ENCODE measurements around the gene DLG2.
"Not testable (repeated sequence)": the region's sequence is repeated elsewhere in the genome, so short reads cannot be mapped to it uniquely, and the experiment has no call there.

The DLG2 gene

GRCh38 chr11:85431319-85431718 lies 195.8 kb downstream of the DLG2 start:
- DNase-seq = no peak

- DNase-seq = no peak
Observed at GRCh38 chr11:85423794-85424193, 203.3 kb downstream of the DLG2 start.

GRCh38 chr11:85423316-85423715 lies 203.8 kb downstream of the DLG2 start:
- no peak for DNase-seq

DNA sequence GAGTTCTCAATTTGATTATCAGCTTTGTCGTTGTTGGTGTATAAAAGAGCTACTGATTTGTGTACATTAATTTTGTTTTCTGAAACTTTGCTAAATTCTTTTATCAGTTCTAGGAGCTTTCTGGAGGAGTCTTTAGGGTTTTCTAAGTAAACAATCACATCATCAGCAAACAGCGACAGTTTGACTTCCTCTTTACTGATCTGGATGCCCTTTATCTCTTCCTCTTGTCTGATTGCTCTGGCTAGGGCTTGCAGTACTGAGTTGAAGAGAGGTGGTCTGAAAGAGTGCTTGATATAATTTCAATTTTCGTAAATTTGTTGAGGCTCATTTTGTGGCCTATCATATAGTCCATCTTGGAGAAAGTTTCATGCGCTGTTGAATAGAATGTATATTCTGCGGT lies 213.0 kb downstream of the DLG2 start:
- DNase-seq = no peak

DNA sequence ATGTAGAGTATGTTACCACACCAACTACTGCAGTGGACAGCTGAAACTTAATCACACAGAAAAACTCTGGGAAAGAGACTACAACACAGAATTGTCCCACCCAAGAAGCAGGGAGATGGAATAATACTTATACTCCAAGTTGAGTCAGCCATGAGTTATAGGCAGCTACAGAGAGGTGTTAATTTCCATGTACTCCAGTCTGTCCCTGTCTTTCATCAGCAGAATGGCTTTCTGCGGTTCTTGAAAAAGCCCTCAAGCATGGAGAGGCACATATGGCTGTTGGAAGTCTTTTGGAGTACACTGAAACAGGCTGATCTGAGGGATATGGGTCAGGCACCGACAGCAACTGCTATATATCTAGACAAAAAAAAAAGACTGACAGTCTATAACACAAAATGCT lies 219.5 kb downstream of the DLG2 start:
- DNase-seq = no peak

- no peak for DNase-seq
Observed at GRCh38 chr11:85406841-85407240, 220.3 kb downstream of the DLG2 start.

- DNase-seq = no peak
Observed at GRCh38 chr11:85406316-85406715, 220.8 kb downstream of the DLG2 start.

GRCh38 chr11:85395515-85396055 lies 231.6 kb downstream of the DLG2 start:
- not testable (repeated sequence) for DNase-seq

GRCh38 chr11:85394283-85394682 lies 232.9 kb downstream of the DLG2 start:
- no peak for DNase-seq

GRCh38 chr11:85391141-85391540 lies 236.0 kb downstream of the DLG2 start:
- DNase-seq = no peak

GRCh38 chr11:85385547-85385946 lies 241.6 kb downstream of the DLG2 start:
- DNase-seq = no peak

DNA sequence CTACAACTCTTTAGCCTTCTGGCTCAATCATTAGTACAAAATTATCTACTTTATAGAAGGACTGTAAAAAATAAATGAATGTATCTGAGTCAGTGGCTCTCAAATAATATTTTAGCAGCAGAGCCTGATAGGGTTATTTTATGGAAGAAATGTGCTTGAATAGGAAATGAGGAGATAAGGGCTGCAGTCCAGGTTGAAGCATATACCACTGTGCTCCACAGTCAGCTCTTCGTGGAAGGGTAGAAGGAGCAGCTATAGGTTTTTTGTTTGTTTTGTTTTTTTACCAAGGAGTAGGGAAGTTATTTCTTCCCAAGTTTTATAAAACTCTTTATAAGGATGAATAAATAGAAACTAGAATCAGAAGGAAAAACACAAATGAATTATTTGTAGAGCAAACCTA lies 242.0 kb downstream of the DLG2 start:
- DNase-seq = no peak

- DNase-seq = no peak
Observed at GRCh38 chr11:85379066-85379465, 248.1 kb downstream of the DLG2 start.

DNA sequence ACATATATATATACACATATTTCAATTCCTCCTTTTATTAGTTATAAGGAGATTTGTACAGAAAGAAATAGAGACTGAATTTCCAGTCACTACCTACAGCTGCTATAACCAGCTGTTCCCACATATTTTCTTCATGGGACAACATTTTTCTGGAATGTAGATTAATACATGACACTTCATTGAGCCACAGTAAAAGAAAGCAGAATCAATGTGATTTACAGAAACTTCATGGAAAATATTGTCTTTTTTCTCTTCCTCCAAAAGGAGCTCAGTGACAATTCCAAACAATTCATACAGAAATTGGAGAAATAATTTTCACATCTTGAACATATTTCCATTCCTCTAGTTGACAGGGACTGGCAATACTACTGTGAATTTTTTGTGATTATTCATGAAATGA lies 249.2 kb downstream of the DLG2 start:
- no peak for DNase-seq

DNA sequence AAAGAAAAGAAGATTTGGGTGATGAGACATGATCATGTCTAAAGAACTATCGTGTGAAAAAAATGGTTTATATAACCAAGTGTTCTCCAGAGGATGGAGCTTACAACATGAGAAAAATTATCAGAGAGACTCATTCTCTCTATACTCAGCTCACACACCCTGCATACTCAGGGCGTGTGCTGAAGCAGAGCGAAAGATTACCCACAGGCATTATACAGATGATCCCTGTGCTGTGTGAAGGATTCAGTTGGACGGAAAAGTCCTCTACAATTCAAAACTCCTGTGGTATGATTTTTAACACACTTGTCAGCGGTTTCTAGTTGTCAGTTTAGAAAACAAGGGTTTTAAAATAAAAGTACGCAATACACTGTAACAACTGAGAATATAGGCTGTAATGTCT lies 267.3 kb downstream of the DLG2 start:
- DNase-seq = no peak

GRCh38 chr11:85355921-85356320 lies 271.2 kb downstream of the DLG2 start:
- no peak for DNase-seq

DNA sequence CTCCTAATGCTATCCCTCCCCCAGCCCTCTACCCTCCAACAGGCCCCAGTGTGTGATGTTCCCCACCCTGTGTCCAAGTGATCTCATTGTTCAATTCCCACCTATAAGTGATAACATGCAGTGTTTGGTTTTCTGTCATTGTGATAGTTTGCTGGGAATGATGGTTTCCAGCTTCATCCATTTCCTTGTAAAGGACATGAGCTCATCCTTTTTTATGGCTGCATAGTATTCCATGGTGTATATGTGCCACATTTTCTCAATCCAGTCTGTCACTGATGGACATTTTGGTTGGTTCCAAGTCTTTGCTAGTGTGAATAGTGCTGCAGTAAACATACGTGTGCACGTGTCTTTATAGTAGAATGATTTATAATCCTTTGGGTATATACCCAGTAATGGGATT lies 277.6 kb downstream of the DLG2 start:
- not testable (repeated sequence) for DNase-seq

DNA sequence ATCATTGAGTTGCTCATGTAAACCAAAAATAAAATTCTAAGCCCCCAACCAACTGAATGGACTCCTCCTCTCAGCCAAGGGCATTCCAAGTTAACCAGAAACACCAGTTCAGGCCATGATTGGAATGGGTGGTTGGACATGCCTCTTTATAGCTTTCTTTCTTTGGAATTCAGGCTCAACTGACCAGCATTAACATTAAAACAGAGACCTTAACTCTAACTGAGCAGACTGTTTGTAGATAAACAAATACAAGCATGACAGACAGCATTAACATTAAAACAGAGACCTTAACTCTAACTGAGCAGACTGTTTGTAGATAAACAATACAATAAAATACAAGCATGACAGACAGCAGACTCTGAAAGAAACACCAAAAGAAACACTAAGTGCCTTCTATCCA lies 278.2 kb downstream of the DLG2 start:
- no peak for DNase-seq

- no peak for DNase-seq
Observed at GRCh38 chr11:85347291-85347690, 279.9 kb downstream of the DLG2 start.

GRCh38 chr11:85346484-85346883 lies 280.7 kb downstream of the DLG2 start:
- no peak for DNase-seq

GRCh38 chr11:85340846-85341245 lies 286.3 kb downstream of the DLG2 start:
- not testable (repeated sequence) for DNase-seq

GRCh38 chr11:85318573-85318972 lies 308.6 kb downstream of the DLG2 start:
- DNase-seq = no peak

DNA sequence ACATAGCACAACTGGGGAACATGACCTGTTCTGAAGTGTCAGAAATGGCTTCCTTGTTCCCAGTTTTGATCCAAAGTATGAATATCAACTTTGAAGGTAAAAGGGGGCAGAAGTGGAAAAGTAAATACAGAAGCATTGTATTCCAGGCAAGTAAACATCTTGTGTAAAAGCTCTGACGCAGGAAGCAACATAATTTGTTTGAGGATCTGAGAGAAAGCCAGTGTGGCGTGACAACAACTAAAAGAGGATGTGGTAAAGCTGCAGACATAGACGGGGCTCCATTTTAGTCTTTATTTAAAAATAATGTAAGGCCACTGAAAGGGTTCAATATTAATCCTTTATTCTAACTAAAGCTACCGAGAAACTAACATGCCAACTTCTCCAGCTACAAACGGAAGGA lies 310.2 kb downstream of the DLG2 start:
- no peak for DNase-seq

GRCh38 chr11:85313741-85314140 lies 313.4 kb downstream of the DLG2 start:
- no peak for DNase-seq

DNA sequence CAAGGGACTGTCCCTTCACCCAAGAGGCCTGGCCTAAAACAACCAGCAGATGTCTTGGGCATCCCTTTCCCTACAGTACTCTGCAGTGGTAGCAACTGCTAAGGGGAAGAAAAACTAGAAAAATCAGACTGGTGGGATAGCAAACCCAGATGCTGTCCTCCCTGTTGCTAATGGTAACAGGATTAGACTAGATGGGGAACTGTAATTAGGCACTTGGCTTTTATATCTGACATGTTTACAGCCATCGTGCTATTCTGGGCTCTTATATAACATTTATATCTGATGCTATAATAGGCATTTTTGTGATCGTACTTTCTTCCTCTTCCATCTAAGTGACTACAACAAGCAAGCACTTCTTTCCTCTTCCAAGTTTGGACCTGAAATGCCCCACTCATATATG lies 316.7 kb downstream of the DLG2 start:
- no peak for DNase-seq

DNA sequence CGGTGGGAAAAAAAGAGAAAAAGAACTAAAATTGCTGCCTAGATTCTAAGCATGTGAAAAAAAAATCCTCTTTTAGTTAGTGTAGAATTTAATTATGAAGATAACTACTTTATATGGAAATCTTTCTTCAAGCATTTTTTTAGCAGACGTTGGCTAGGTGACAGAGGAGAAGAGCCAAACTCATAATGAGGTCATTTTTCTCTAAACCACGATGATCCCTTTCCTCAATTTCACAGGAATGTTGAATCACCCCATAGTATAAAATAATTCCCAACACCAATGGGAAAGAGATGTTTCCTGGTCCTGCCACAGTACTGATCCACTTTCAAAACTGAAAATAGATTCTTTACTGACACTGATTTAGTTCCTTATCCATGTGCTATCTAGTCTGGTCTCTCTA lies 319.8 kb downstream of the DLG2 start:
- no peak for DNase-seq
